ENCODE measurements around the gene UCK1. TPM values are rescaled to one million over a fixed set of nuclear protein-coding genes. Genes with fewer than 3 reads are reported as not detected.

The UCK1 gene
- total RNA-seq, 1 experiment from 2014 or later, result 34.0 TPM

- no peak for DNase-seq (ENCODE audit: low spot score)
Measured at GRCh38 chr9:131477367-131477766, 53.7 kb downstream of the UCK1 start.

GRCh38 chr9:131476777-131477345 is 54.2 kb downstream of the UCK1 start:
- DNase-seq (ENCODE audit: low spot score), result no peak

- DNase-seq (ENCODE audit: low spot score), result no peak
Measured at GRCh38 chr9:131475956-131476776, 54.9 kb downstream of the UCK1 start.

GRCh38 chr9:131475111-131475955 is 55.7 kb downstream of the UCK1 start:
- DNase-seq (ENCODE audit: low spot score), result no peak

GRCh38 chr9:131474711-131475110 is 56.4 kb downstream of the UCK1 start:
- no peak for DNase-seq (ENCODE audit: low spot score)

- DNase-seq (ENCODE audit: low spot score), result no peak
Measured at GRCh38 chr9:131473891-131474290, 57.2 kb downstream of the UCK1 start.

Small RNAs within 50 kb of the gene (small RNA-seq; reads per million reads assigned to genes)
- gene SNORD62A (1.4 reads per million, percentile 50 among the genes with 10 or more reads in this experiment), gene SNORD62B (not detected)

Other genes with a start within 250 kb of the UCK1 start
- not detected in 2 replicates for gene PLPP7, start 241.5 kb downstream of the UCK1 start, total RNA-seq (2014; rRNA removed; shearing (Covaris generic))
- gene PRRC2B, start 137.2 kb downstream of the UCK1 start, total RNA-seq (2014; rRNA removed; shearing (Covaris generic)), result 96.5 and 106 TPM in 2 replicates
- gene POMT1, start 28.3 kb downstream of the UCK1 start, total RNA-seq (2014; rRNA removed; shearing (Covaris generic)), result 22.1 and 26.2 TPM in 2 replicates
- gene PRRT1B, start 14.3 kb upstream of the UCK1 start, total RNA-seq (2014; rRNA removed; shearing (Covaris generic)), result 0.10 and 0.23 TPM in 2 replicates
- 15.7 and 15.8 TPM in 2 replicates for gene RAPGEF1, start 208.8 kb upstream of the UCK1 start, total RNA-seq (2014; rRNA removed; shearing (Covaris generic))

Measured in HT-29 (cell line).